Measurements from ENCODE around the gene ACO2.
"Not testable (repeated sequence)": the region's sequence is repeated elsewhere in the genome, so short reads cannot be mapped to it uniquely, and the experiment has no call there.

ACO2 gene

GRCh38 chr22:41568811-41569210 lies 99.9 kb downstream of the ACO2 start:
- no peak for DNase-seq (ENCODE audit: low read depth in 2 of 2)

- no peak for DNase-seq (ENCODE audit: low read depth in 2 of 2)
These were observed 101.3 kb downstream of the ACO2 start for GRCh38 chr22:41570221-41570620.

GRCh38 chr22:41571786-41572185 lies 102.9 kb downstream of the ACO2 start:
- no peak for DNase-seq (ENCODE audit: low read depth in 2 of 2)

GRCh38 chr22:41572305-41572704 lies 103.4 kb downstream of the ACO2 start:
- DNase-seq (ENCODE audit: low read depth in 2 of 2), result not testable (repeated sequence)

- no peak for DNase-seq (ENCODE audit: low read depth in 2 of 2)
These were observed 104.8 kb downstream of the ACO2 start for GRCh38 chr22:41573677-41574076.

GRCh38 chr22:41574847-41575381 lies 106.0 kb downstream of the ACO2 start:
- DNase-seq (ENCODE audit: low read depth in 2 of 2), result no peak

- no peak for DNase-seq (ENCODE audit: low read depth in 2 of 2)
These were observed 106.6 kb downstream of the ACO2 start for GRCh38 chr22:41575533-41575932.

- no peak for DNase-seq (ENCODE audit: low read depth in 2 of 2)
These were observed 108.0 kb downstream of the ACO2 start for GRCh38 chr22:41576877-41577276.

GRCh38 chr22:41578114-41578513 lies 109.2 kb downstream of the ACO2 start:
- DNase-seq (ENCODE audit: low read depth in 2 of 2), result no peak
